Measurements from ENCODE around the gene SMAD3.

SMAD3 gene

DNA sequence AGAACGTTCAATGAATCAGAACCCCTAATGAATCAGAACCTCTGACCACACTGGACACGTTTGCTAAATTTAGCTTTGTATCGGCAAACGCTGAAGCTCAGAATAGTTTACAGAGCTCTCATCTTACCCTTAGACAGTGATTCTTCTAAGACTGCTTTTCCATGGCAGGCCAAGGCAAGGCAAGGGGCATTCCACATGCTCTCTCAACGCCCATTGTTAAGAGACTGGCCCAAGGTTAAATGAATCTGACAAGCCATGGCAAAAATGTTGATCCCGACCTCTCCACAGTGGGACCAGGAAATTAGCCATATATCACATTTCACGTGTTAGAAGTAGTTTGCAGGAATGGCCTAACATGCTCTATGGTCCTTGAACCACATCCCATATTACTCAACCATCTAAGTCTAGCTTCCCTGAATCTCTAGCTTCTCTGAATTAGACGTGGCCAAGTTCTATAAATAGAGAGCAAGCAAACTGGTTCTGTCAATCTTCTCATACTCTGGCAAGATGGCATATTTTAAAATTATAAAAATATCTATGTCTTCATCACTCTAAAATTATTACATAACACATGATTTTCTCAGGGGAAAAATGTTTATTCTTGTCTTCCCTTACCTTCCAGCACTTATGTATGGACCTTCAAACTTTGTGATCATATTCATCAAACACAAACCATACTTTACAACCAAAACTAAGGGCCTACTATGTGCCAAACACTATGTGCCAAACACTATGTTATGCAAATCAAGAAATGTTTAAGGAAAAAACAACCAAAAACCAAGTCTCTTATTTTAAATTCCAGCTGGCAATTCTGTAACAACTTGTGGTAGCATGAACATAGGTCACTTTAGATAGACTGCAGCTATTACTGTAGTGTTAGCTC is 134.7 kb downstream of the SMAD3 start:
- H3K36me3 ChIP-seq (ENCODE audit: control insufficient read depth, insufficient read depth, low read length): peaks cover 24% of the 10 kb centered on the region
- H3K4me1 ChIP-seq (ENCODE audit: control insufficient read depth, insufficient read depth, low read length): peaks cover 11% of the 10 kb centered on the region
- no peak overlapping the region for H3K4me3 ChIP-seq (ENCODE audit: low read depth, low read length)
- no peak overlapping the region for H3K9ac ChIP-seq (ENCODE audit: low read length)
- no peaks in the 10 kb centered on the region for H3K9me3 ChIP-seq (ENCODE audit: control insufficient read depth, insufficient read depth, low read depth, low read length)
- H3K27me3 ChIP-seq (ENCODE audit: control insufficient read depth, insufficient read depth, low read length): no peaks in the 10 kb centered on the region
- H3K27ac ChIP-seq (ENCODE audit: low read depth, low read length): no peak overlapping the region

DNA sequence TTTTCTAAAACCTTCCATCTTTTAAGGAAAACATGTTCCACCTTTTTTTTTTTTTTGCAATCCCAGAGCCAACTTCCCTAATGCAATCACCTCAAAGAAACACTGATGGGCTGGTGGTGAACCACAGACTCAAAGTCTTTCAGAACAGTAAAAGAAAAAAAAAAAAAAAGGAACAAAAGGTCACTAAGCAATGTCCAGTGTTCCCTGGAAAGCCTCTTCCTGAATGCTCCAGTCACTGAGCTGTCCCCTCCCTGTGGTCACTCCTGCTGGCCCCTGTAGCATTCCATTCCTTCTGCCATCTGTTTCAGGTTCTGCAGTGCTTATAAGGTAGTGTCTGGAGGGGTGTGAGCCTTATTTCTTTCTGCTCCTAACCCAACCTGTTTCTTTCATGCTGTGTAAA is 135.7 kb downstream of the SMAD3 start:
- H3K36me3 ChIP-seq (ENCODE audit: control insufficient read depth, insufficient read depth, low read length): peaks cover 32% of the 10 kb centered on the region
- no peak overlapping the region for H3K9ac ChIP-seq (ENCODE audit: low read length)

DNA sequence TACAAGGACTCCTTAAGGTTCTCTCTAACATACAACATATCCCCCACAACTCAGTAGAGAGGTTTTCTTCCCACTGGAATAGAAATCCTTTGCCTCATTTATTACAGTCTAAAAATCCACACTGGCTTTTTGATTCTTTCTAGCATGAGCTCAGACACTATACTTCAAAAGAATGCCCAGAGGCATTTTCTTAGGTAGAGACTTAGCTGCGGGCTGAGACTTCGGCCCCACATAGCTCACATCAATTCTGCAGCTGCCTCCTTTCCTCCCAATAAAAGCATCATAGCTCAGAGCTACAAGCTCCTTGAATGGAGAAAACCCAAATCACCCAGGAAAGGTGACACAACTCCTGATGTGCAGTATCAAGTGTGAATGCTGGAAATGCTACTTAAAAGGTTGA is 136.7 kb downstream of the SMAD3 start:
- no peak overlapping the region for H3K9ac ChIP-seq (ENCODE audit: low read length)
- no peaks in the 10 kb centered on the region for H3K9me3 ChIP-seq (ENCODE audit: control insufficient read depth, insufficient read depth, low read depth, low read length)
- H3K36me3 ChIP-seq (ENCODE audit: control insufficient read depth, insufficient read depth, low read length): peaks cover 36% of the 10 kb centered on the region
- H3K27me3 ChIP-seq (ENCODE audit: control insufficient read depth, insufficient read depth, low read length): no peaks in the 10 kb centered on the region
- H3K4me3 ChIP-seq (ENCODE audit: low read depth, low read length): no peak overlapping the region
- no peak overlapping the region for H3K27ac ChIP-seq (ENCODE audit: low read depth, low read length)
- H3K4me1 ChIP-seq (ENCODE audit: control insufficient read depth, insufficient read depth, low read length): peaks cover 11% of the 10 kb centered on the region

More for the DNA sequence above, 135.7 kb downstream of the SMAD3 start:
- Histone ChIP-seq H3K27me3 (ENCODE audit: control insufficient read depth, insufficient read depth, low read length) (no peaks in the 10 kb centered on the region), H3K9me3 (ENCODE audit: control insufficient read depth, insufficient read depth, low read depth, low read length) (no peaks in the 10 kb centered on the region), H3K4me3 (ENCODE audit: low read depth, low read length) (no peak overlapping the region), H3K27ac (ENCODE audit: low read depth, low read length) (no peak overlapping the region), H3K4me1 (ENCODE audit: control insufficient read depth, insufficient read depth, low read length) (peaks cover 11% of the 10 kb centered on the region)

DNA sequence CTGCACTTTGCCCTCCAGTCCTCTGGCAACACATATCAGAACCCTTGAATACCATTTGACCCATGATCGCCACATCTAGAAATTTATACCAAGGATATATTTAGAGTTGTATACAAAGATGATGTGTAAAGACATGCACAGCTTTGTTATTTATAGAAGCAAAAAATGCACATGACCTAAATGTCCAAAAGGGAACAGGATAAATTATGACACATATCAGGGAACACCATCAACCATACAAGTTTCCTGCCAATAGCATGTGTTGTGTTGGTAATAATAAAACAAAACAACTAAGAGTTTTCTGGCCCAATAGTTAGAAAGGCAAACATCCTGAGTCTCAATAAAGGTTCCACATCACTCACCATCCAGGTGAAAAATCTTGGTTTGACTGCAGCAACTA is 137.6 kb downstream of the SMAD3 start:
- Histone ChIP-seq H3K9me3 (ENCODE audit: control insufficient read depth, insufficient read depth, low read depth, low read length) (no peaks in the 10 kb centered on the region), H3K9ac (ENCODE audit: low read length) (no peak overlapping the region), H3K36me3 (ENCODE audit: control insufficient read depth, insufficient read depth, low read length) (peaks cover 39% of the 10 kb centered on the region), H3K4me1 (ENCODE audit: control insufficient read depth, insufficient read depth, low read length) (peaks cover 11% of the 10 kb centered on the region), H3K27me3 (ENCODE audit: control insufficient read depth, insufficient read depth, low read length) (no peaks in the 10 kb centered on the region), H3K27ac (ENCODE audit: low read depth, low read length) (no peak overlapping the region), H3K4me3 (ENCODE audit: low read depth, low read length) (no peak overlapping the region)

DNA sequence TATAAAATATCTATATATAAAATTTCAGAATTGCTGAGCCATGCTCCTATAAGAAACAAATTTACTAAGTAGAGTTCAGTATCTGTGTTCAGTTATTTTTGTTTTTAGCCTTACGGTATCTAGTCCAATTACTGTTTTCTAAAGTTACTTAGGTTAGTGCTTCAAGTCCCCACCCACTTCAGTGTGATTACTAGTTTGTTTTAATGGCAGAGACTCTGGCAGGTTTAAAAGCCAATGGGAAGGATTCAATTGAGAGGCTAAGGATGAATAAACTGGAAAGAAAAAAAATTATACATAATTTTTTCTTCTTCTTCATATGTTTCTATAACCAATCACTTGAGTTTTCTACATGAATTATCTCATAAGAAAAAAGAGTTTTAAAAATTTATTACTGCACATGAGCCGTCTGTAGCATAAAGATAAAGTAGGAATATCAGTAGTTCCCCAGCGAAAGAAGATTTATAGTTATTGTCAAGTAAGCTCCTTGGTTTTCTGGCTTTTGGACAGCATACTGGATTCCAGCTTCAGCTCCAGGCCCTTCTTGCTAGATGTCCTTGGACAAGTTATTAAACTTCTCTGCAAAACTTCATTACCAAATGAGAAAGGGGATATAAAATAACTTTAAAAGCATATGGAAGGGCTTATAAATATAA is 142.3 kb downstream of the SMAD3 start:
- H3K9me3 ChIP-seq (ENCODE audit: control insufficient read depth, insufficient read depth, low read depth, low read length): no peaks in the 10 kb centered on the region
- no peaks in the 10 kb centered on the region for H3K4me1 ChIP-seq (ENCODE audit: control insufficient read depth, insufficient read depth, low read length)

DNA sequence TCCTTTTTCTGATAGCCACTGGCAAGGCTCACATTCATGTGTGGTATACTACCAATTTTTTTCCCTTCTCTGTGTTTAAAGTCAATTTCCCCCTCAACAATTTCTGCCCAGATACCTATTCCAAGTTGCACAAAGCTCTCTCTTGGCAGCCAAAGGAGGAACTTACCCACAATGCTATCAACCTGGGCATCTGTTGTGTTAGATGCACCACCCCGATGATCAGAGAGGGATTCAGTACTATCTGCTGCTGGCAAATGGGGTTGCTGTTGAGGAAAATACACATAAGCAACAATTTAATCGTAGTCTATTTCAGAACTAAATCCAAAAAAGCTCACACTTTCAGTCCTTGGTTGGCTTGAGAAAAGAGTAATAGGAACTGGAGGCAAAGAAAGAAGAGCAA is 143.0 kb downstream of the SMAD3 start:
- Histone ChIP-seq H3K4me1 (ENCODE audit: control insufficient read depth, insufficient read depth, low read length) (no peaks in the 10 kb centered on the region), H3K27me3 (ENCODE audit: control insufficient read depth, insufficient read depth, low read length) (no peaks in the 10 kb centered on the region), H3K27ac (ENCODE audit: low read depth, low read length) (no peak overlapping the region), H3K4me3 (ENCODE audit: low read depth, low read length) (no peak overlapping the region), H3K36me3 (ENCODE audit: control insufficient read depth, insufficient read depth, low read length) (peaks cover 27% of the 10 kb centered on the region), H3K9ac (ENCODE audit: low read length) (no peak overlapping the region), H3K9me3 (ENCODE audit: control insufficient read depth, insufficient read depth, low read depth, low read length) (no peaks in the 10 kb centered on the region)

More for the DNA sequence above, 142.3 kb downstream of the SMAD3 start:
- Histone ChIP-seq H3K36me3 (ENCODE audit: control insufficient read depth, insufficient read depth, low read length) (peaks cover 29% of the 10 kb centered on the region), H3K4me3 (ENCODE audit: low read depth, low read length) (no peak overlapping the region), H3K27ac (ENCODE audit: low read depth, low read length) (no peak overlapping the region), H3K9ac (ENCODE audit: low read length) (no peak overlapping the region), H3K27me3 (ENCODE audit: control insufficient read depth, insufficient read depth, low read length) (no peaks in the 10 kb centered on the region)

DNA sequence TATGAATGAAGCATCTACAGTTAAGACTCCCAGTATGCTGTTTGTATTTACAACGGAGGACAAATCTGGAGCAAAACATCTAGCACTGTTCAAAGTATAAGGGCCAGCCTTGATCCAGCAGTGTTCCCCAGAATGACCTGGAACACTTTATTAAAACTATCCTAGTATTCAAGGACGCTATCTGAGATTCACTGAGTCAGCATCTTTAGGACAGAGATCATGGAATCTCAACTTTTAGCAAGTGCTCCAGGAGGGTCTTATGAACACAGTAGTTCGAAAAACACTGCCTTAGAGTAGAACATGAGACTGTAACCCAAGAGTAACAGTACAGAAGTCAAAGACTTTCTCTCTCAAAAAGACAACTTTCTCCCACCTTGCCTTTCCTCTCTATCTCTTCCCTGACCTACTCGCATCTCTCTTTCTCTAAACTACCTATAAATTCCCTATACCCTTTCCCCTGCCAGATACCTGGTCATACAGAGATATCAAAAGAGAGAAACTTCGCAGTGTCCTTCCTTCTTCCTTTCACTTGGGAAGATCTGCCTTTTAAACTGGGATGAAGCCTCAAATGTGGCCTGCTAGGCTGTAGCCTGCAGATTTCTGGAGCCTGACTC is 145.3 kb downstream of the SMAD3 start:
- Histone ChIP-seq H3K4me1 (ENCODE audit: control insufficient read depth, insufficient read depth, low read length) (no peaks in the 10 kb centered on the region), H3K27ac (ENCODE audit: low read depth, low read length) (no peak overlapping the region), H3K4me3 (ENCODE audit: low read depth, low read length) (no peak overlapping the region), H3K9ac (ENCODE audit: low read length) (no peak overlapping the region), H3K36me3 (ENCODE audit: control insufficient read depth, insufficient read depth, low read length) (peaks cover 22% of the 10 kb centered on the region), H3K27me3 (ENCODE audit: control insufficient read depth, insufficient read depth, low read length) (no peaks in the 10 kb centered on the region), H3K9me3 (ENCODE audit: control insufficient read depth, insufficient read depth, low read depth, low read length) (no peaks in the 10 kb centered on the region)

DNA sequence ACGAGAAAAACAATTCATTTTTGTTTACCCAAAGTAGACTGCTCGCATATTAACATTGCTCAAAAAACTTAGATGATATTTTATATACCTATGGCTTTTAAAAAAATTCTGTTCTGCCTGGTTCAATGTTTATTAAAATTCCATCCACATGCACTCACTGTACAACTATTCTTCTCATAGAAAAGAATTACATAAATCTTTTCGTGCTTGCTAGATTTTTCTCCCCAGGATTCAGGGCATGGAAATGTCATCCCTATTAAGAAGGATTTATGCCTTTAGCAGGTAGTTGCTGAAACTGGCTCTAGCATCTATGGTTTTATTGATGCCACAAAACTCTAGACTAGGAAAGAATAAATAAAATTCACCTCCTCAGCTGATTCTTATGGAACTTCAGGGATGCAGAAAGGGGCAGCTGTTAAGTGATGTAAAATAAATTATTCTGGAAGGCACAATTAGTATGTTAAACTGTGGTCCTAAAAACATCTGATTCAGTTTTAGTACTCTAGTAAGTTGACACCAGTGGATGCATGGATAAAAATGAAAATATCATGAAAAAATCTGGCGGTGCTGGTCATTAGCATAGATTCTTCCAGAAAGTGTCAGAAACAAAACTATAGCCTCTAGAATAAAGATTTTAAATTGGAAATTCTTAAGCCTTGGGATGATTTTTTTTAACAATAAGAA is 147.4 kb downstream of the SMAD3 start:
- Histone ChIP-seq H3K9ac (ENCODE audit: low read length) (no peak overlapping the region), H3K36me3 (ENCODE audit: control insufficient read depth, insufficient read depth, low read length) (peaks cover 14% of the 10 kb centered on the region), H3K4me3 (ENCODE audit: low read depth, low read length) (no peak overlapping the region), H3K9me3 (ENCODE audit: control insufficient read depth, insufficient read depth, low read depth, low read length) (no peaks in the 10 kb centered on the region), H3K27me3 (ENCODE audit: control insufficient read depth, insufficient read depth, low read length) (no peaks in the 10 kb centered on the region), H3K4me1 (ENCODE audit: control insufficient read depth, insufficient read depth, low read length) (no peaks in the 10 kb centered on the region), H3K27ac (ENCODE audit: low read depth, low read length) (no peak overlapping the region)

DNA sequence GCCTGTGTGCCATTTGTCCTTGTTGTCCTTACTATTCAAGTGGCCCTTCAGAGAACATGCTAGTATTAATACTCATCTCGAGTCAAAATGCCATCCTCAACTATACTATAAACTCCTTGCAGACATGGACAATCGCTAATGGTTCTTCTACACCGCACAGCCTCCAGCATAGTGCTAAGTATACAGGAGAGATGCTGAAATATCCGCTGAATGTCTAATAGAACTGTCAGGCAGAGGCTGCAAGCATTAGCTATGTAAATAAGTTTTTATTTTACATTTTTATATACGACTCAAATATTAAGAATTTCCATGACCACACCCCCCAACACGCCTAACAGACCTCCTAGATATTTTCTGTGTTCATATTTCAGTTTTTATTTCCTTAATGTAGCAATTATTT is 149.7 kb downstream of the SMAD3 start:
- no peak overlapping the region for H3K4me3 ChIP-seq (ENCODE audit: low read depth, low read length)
- no peaks in the 10 kb centered on the region for H3K36me3 ChIP-seq (ENCODE audit: control insufficient read depth, insufficient read depth, low read length)
- H3K9me3 ChIP-seq (ENCODE audit: control insufficient read depth, insufficient read depth, low read depth, low read length): no peaks in the 10 kb centered on the region
- no peaks in the 10 kb centered on the region for H3K4me1 ChIP-seq (ENCODE audit: control insufficient read depth, insufficient read depth, low read length)
- no peak overlapping the region for H3K9ac ChIP-seq (ENCODE audit: low read length)
- H3K27me3 ChIP-seq (ENCODE audit: control insufficient read depth, insufficient read depth, low read length): no peaks in the 10 kb centered on the region
- no peak overlapping the region for H3K27ac ChIP-seq (ENCODE audit: low read depth, low read length)

DNA sequence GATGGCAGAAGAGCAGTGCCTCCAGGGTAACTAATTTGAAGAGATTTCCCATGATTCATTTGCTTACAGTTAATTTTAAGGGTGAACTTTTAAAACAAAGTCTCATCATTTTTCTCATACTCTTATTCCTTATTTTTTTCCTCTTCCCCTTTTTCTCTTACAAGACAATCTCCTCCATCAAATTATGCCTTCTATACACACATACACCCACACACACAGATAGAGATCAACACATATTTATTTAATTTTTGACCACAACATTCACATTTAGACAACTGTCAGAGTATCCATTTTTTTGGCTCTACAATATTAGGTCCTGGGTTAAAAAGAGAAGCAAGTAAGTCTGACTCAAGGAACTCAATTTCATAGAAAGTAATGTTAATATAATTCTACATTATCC is 151.5 kb downstream of the SMAD3 start:
- H3K4me1 ChIP-seq (ENCODE audit: control insufficient read depth, insufficient read depth, low read length): no peaks in the 10 kb centered on the region
- no peaks in the 10 kb centered on the region for H3K36me3 ChIP-seq (ENCODE audit: control insufficient read depth, insufficient read depth, low read length)
- H3K9ac ChIP-seq (ENCODE audit: low read length): no peak overlapping the region
- no peaks in the 10 kb centered on the region for H3K9me3 ChIP-seq (ENCODE audit: control insufficient read depth, insufficient read depth, low read depth, low read length)
- no peaks in the 10 kb centered on the region for H3K27me3 ChIP-seq (ENCODE audit: control insufficient read depth, insufficient read depth, low read length)
- H3K27ac ChIP-seq (ENCODE audit: low read depth, low read length): no peak overlapping the region
- H3K4me3 ChIP-seq (ENCODE audit: low read depth, low read length): no peak overlapping the region

All from HUES6 (cell line).